ENCODE data around the gene MAIP1.

MAIP1 gene

DNA sequence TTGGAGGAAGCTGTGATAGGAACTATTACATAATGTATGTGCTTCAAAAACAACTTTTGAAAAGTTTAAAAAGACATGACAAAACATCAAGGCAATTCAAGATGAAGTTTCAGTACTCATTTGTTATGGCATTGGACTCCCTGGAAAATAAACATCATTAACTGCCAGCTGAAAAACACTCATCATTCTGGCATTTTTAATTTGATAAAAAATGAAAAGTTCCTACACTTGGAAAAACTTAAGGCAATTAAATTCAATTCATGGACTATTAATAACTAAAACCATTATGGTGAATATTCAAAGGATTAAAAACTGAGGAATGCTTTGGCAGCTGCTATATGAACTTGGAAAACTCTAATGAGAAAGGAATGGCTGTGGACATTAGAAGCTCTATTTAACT, 8.5 kb upstream of the MAIP1 start:
- no peak for DNase-seq (ENCODE audit: low read depth in 2 of 2)

DNA sequence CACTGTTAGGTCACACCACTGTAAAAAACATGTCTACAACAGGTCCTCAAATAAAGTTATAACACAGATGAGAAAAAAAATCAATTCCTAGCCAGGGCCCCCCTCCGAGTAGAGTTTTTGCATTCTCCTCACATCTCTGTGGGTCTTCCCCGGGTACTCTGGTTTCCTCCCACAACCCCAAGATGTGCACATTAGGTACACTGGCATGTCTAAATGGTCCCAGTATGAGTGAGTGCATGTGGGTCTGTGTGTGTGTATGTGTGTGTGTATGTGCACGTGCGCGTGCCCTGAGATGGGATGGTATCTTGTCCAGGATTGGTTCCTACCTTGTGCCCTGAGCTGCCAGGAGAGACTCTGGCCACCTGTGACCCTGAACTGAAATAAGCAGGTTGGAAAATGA, 5.0 kb upstream of the MAIP1 start:
- DNase-seq (ENCODE audit: low read depth in 2 of 2), result no peak

GRCh38 chr2:199951023-199951422, 4.4 kb upstream of the MAIP1 start:
- DNase-seq (ENCODE audit: low read depth in 2 of 2), result no peak

GRCh38 chr2:199955007-199955338, 409 bp upstream of the MAIP1 start:
- DNase-seq (ENCODE audit: low read depth in 2 of 2), result no peak

DNA sequence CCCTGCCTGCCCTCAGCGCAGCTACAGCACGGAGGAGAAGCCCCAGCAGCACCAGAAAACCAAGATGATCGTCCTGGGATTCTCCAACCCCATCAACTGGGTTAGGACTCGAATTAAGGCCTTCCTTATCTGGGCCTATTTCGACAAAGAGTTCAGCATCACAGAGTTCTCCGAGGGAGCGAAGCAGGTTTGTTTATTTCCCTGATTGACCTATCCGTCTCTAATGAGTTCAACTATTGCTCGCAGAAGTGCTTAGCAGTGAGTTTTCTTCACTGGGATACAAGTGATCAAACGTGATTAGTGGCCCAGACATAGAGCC, 639 bp downstream of the MAIP1 start:
- no peak for DNase-seq (ENCODE audit: low read depth in 2 of 2)

DNA sequence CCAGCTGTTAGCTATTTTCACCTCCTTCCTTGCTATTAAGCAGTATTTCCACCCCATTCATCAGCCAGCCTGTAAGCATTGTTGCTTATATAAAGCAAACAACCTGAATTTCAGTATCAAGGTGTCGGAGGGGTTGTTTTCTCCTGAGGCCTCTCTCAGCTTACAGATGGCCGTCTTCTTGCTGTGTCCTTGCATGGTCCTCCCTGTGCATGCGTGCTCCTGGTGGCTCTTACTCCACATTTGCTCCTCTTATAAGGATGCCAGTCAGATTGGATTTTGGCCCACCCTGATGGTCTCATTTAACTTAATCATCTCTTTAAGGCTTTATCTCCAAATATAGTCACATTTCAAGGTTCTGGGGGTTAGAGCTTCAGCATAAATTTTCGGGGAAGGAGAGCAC, 2.6 kb downstream of the MAIP1 start:
- DNase-seq (ENCODE audit: low read depth in 2 of 2), result no peak

DNA sequence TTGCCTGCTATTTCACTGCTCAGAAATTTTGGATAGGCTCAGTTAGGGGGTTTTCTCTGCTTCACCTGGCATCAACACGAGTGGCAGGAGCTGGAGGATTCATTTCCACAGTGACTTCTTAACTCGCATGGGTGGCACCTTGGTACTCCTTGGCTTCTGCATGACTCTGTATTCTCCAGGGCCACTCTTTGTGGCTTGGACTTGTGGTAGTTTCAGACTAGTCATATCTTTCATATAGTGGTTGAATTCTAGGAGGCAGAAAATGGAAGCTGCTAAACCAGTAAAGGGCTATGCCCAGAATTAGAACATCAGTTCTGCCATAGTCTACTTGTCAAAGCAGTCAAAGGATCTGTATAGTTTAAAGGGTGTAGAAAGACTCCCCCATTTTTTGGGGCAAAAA, 6.8 kb downstream of the MAIP1 start:
- DNase-seq (ENCODE audit: low read depth in 2 of 2), result no peak

DNA sequence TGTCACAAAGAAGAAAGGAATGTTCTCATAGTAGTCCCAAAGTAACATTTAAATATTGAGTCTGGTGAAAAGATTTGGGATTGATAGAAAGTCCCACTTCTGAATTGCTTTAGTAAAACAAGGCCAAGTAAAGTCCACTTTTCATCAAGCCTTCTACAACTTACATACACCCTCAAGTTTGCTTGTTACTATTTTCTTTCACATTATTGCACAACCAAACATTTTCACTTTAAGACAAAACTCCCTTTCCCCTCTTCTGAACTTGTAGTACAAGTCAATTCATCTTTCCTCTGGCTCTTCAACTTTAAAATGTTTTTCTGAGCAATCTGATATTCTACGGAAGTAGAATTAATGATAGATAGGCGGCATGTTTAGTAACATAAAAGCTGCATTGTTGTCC, 11.0 kb downstream of the MAIP1 start:
- DNase-seq (ENCODE audit: low read depth in 2 of 2), result no peak

GRCh38 chr2:199966976-199967375, 11.6 kb downstream of the MAIP1 start:
- DNase-seq (ENCODE audit: low read depth in 2 of 2), result no peak

DNA sequence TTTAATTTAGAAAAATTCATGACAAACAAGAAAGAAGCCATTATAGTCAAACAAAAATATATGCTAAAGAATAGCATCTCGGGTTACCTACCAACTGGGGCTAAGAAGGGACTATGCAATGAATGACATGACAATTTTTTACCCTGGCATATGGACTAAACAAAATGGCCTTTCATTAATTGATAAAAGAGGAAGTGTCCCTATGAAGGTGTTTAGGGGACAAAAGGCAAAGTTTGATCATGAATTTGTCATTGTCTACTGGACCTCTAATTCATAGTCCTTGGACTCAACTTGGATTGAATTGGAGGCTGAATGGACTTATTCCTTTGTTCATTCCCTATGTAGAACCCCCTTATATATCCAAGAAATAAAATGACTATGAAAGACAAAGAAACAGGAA, 12.7 kb downstream of the MAIP1 start:
- DNase-seq (ENCODE audit: low read depth in 2 of 2), result no peak

- DNase-seq (ENCODE audit: low read depth in 2 of 2), result no peak
Measured at GRCh38 chr2:199972088-199972626, 16.8 kb downstream of the MAIP1 start.

GRCh38 chr2:199973703-199974102, 18.3 kb downstream of the MAIP1 start:
- DNase-seq (ENCODE audit: low read depth in 2 of 2), result no peak

- DNase-seq (ENCODE audit: low read depth in 2 of 2), result no peak
Measured at GRCh38 chr2:199975273-199975895, 20.0 kb downstream of the MAIP1 start.

DNA sequence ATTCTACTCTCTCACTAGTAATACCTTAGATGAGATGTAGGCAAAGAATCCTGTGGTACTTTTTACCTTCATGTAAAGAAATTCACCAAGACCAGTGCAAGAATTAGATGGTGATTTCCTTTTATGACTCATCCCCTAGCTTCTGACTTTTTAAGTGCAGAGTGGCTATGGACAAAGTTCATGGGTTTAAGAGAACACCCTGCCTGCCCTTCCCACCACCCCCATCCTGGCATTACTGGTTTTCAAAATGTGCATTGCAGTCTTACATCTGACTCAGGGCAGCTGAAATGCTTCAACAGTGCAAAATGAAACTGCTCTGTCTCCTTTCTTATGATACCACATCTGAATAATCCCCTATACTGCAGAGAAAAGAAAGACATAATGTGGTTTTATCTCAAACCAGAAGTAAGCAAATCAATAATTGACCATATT, 22.6 kb downstream of the MAIP1 start:
- DNase-seq (ENCODE audit: low read depth in 2 of 2), result no peak

GRCh38 chr2:199979398-199979797, 24.0 kb downstream of the MAIP1 start:
- DNase-seq (ENCODE audit: low read depth in 2 of 2), result no peak

DNA sequence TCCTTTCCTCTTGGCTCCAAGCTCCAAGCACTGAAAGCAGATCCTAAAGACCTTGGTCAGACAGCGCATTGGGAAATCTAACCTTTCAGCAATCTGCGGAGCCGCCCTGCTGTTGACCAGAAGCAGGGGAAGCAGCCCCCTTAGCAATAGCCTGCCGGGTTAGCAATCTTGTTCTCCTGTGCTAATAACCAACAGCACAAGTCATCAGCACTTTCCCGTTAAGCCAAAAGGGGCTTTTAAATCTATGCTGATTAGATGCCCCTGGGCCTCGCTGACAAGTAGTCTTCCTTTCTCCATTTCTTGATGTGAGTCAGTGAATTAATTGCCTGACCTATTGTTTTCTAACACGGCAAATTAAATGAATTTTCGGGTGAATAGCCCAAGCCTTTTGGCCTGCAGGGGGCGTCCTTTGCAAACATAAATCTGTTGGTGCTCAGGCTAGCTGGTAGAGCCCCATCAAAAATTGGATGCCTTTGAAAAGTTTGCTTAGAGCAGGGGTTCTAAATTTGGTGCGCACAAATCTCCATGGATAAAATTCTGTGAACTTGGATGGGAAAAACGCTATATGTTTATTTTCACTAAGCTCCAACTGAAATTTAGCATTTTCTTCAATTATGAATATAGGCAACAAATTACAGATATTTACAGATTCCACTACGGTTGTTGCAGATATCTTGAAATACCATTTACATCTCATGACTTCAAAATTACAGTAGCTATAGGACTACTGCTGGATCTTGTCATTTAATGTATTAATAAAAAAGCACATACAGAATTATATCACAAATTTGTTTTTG, 24.6 kb downstream of the MAIP1 start:
- DNase-seq (ENCODE audit: low read depth in 2 of 2), result peak; percentile 31 to 66

GRCh38 chr2:199982126-199982843, 26.9 kb downstream of the MAIP1 start:
- DNase-seq (ENCODE audit: low read depth in 2 of 2), result no peak

DNA sequence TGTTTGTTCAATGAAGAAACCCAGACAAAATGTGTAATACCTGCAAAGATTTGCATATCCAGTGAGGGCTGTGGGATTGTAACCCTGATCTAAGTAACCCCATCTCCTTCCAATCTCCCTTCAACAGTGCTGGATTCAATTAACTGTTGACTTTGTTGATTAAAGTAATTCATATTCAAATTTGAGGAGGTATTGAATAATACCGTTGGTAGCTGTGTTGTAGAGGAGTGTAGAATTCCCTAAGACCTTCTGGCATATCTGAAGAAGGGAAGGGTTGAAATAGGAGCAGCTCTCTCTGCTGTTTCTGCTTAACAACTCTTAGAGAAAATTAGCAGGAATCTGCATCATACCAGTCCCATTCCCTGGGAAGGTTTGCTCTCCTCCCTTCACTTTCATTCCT, 28.2 kb downstream of the MAIP1 start:
- no peak for DNase-seq (ENCODE audit: low read depth in 2 of 2)

DNA sequence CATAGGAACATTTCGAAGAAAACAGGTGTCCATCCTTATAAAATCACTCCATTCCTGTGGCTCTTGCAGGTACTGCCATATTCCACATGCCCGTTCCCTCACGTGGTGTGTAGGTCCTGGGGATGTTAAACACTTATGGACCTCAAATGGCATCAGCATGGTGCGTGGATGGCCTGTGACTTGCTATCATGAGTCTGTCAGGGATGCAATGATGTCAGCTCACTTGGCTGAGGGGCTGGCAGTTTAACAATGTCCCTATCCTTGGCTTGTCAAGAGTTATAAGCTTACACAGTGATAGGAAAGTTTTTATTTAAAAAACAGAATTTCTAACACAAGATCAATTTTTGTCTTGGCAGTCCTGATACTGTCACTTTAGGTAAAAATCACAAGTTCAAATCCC, 28.8 kb downstream of the MAIP1 start:
- no peak for DNase-seq (ENCODE audit: low read depth in 2 of 2)

DNA sequence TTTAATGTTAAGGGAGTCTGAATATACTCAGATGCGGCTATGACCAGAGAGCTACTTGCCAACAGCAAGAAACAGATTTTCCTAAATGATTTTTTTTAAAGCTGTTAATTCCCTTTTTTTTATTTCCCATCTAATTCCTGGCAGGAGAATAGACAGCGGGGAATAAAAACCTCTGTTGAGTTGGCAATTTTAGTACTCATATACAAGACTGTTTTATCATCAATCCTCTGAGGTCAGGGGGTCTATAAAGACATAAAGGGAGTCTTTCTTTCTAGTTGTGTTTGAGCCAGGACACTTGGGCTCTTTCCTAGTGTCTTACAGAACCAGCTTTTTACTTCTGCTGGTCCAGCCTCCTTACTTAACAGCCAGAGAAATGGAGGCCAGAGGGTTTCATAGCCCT, 29.4 kb downstream of the MAIP1 start:
- no peak for DNase-seq (ENCODE audit: low read depth in 2 of 2)

GRCh38 chr2:199985625-199986207, 30.3 kb downstream of the MAIP1 start:
- peak in 1 of 2 donors; percentile 3 for DNase-seq (ENCODE audit: low read depth in 2 of 2)

DNA sequence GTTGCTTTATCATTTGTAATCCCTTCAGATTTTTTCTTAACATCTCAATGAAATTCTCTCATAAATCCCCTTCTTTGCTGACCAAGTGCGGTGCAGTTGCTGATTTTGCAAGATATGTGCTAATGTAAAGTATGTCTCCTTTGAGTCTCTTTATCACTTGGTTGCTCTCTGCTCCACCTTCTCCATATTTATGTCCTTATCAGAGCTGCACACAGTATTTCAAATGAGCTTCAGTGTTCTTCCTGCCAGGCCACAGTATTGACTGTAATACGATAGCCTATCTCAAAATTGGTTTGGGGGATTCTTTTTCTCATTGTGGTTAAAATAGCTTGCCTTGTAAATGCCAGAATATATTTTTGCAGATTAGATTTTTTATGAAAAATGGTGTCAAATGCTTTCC, 32.2 kb downstream of the MAIP1 start:
- DNase-seq (ENCODE audit: low read depth in 2 of 2), result no peak

- no peak for DNase-seq (ENCODE audit: low read depth in 2 of 2)
Measured at GRCh38 chr2:199988151-199988550, 32.8 kb downstream of the MAIP1 start.
